Ishikawa (cell line): ENCODE measurements around the gene LCN2.
A peak's percentile ranks its signal among the peaks of the same experiment; 100 is the strongest.

Experiments used
- CEBPB ChIP-seq: IDR thresholded peaks from 2 replicates; pipeline ENCODE4 v1.6.1; 2012
- CREB1 ChIP-seq: IDR thresholded peaks from 2 replicates; pipeline ENCODE4 v1.6.1; 2012; ENCODE audit warnings: low read depth
- EGR1 ChIP-seq: IDR thresholded peaks from 2 replicates; pipeline ENCODE4 v1.6.1; 2012
- EP300 ChIP-seq: IDR thresholded peaks from 2 replicates; pipeline ENCODE4 v1.6.1; 2012; ENCODE audit warnings: borderline replicate concordance
- FOXM1 ChIP-seq: IDR thresholded peaks from 2 replicates; pipeline ENCODE4 v1.6.1; 2012; ENCODE audit warnings: low read depth, borderline replicate concordance
- MAX ChIP-seq: IDR thresholded peaks from 2 replicates; pipeline ENCODE4 v1.6.1; 2012
- NFIC ChIP-seq: IDR thresholded peaks from 2 replicates; pipeline ENCODE4 v1.6.1; 2012
- RAD21 ChIP-seq: IDR thresholded peaks from 2 replicates; pipeline ENCODE4 v1.6.1; 2012; ENCODE audit warnings: low read depth
- REST ChIP-seq: IDR thresholded peaks from 2 replicates; pipeline ENCODE4 v1.6.1; 2012; ENCODE audit warnings: low read depth, mild to moderate bottlenecking
- TAF1 ChIP-seq: IDR thresholded peaks from 2 replicates; pipeline ENCODE4 v1.6.1; 2012; ENCODE audit warnings: low read depth, mild to moderate bottlenecking
- TCF12 ChIP-seq: IDR thresholded peaks from 2 replicates; pipeline ENCODE4 v1.6.1; 2012; ENCODE audit warnings: low read depth
- TEAD4 ChIP-seq: IDR thresholded peaks from 2 replicates; pipeline ENCODE4 v1.6.1; 2012
- USF1 ChIP-seq: IDR thresholded peaks from 2 replicates; pipeline ENCODE4 v1.6.1; 2012
- YY1 ChIP-seq: IDR thresholded peaks from 2 replicates; pipeline ENCODE4 v1.6.1; 2012; ENCODE audit warnings: low read depth
- ZBTB7A ChIP-seq: IDR thresholded peaks from 2 replicates; pipeline ENCODE4 v1.6.1; 2012; ENCODE audit warnings: low read depth

LCN2 gene

GRCh38 chr9:128161215-128161902 lies 12.1 kb downstream of the LCN2 start:
- no peak for TF ChIP-seq CEBPB

- TF ChIP-seq NFIC (no peak), MAX (no peak), REST (no peak), TAF1 (no peak), EP300 (no peak), USF1 (no peak), RAD21 (no peak), FOXM1 (no peak), ZBTB7A (no peak), TEAD4 (no peak), YY1 (no peak), TCF12 (no peak), CEBPB (no peak), EGR1 (no peak)
Measured at GRCh38 chr9:128162215-128163026, 13.2 kb downstream of the LCN2 start.

- no peak for TF ChIP-seq TCF12
- no peak for TF ChIP-seq EGR1
- no peak for TF ChIP-seq FOXM1
- no peak for TF ChIP-seq USF1
- no peak for TF ChIP-seq NFIC
- no peak for TF ChIP-seq CREB1
- TF ChIP-seq RAD21, result no peak
- TF ChIP-seq TEAD4, result no peak
- no peak for TF ChIP-seq MAX
Measured at GRCh38 chr9:128163027-128163515, 13.8 kb downstream of the LCN2 start.

- no peak for TF ChIP-seq NFIC
Measured at GRCh38 chr9:128163523-128164306, 14.5 kb downstream of the LCN2 start.

- 0 out of 2 replicates have a peak, but pooled peaks have one; percentile 43 for TF ChIP-seq TEAD4
- no peak for TF ChIP-seq EGR1
- no peak for TF ChIP-seq MAX
- TF ChIP-seq USF1, result no peak
- no peak for TF ChIP-seq NFIC
Measured at GRCh38 chr9:128164307-128164885, 15.1 kb downstream of the LCN2 start.

GRCh38 chr9:128166169-128166568 lies 16.9 kb downstream of the LCN2 start:
- no peak for TF ChIP-seq REST
- TF ChIP-seq TEAD4, result no peak
- no peak for TF ChIP-seq CREB1
